Thoracic aorta (tissue), 2 donors: ENCODE measurements around the gene HVCN1. TPM values are rescaled to one million over a fixed set of nuclear protein-coding genes. Genes with fewer than 3 reads are reported as not detected.
A peak's percentile ranks its signal among the peaks of the same experiment; 100 is the strongest.
"Not testable (repeated sequence)": the region's sequence is repeated elsewhere in the genome, so short reads cannot be mapped to it uniquely, and the experiment has no call there.

ENCODE experiments used
- ATAC-seq: fragments of 150-250 bp; one replicate; pipeline ENCODE4 v1.8.0; 2017; ENCODE audit warnings: low read depth; ENCODE audit not compliant: insufficient number of reproducible peaks, low FRiP score
- DNase-seq: peaks from one replicate; pipeline ENCODE4 v3.0.0-alpha.2; 2020; ENCODE audit warnings: low spot score
- H3K27ac ChIP-seq, 2 donors: fragments of 200-600 bp; sonication (generic); 1 replicate in 1 of 2; 2 replicates in 1 of 2; pipeline ENCODE4 v1.5.1; 2016; ENCODE audit warnings: mild to moderate bottlenecking in 2 of 2, moderate library complexity in 2 of 2
- H3K27me3 ChIP-seq: fragments of 200-600 bp; sonication (generic); replicated peaks from 2 replicates; pipeline ENCODE4 v1.6.0; 2016; ENCODE audit warnings: mild to moderate bottlenecking; ENCODE audit not compliant: insufficient read depth
- H3K36me3 ChIP-seq: fragments of 200-600 bp; sonication (generic); one replicate; pipeline ENCODE4 v1.5.1; 2016
- H3K4me1 ChIP-seq, 2 donors: fragments of 200-600 bp; sonication (generic); 1 replicate in 1 of 2; 2 replicates in 1 of 2; pipeline versions ENCODE4 v1.5.1 to v1.6.0; 2016; ENCODE audit warnings: low read depth in 2 of 2, mild to moderate bottlenecking in 1 of 2; ENCODE audit not compliant: control insufficient read depth in 1 of 2
- H3K4me3 ChIP-seq: fragments of 200-600 bp; sonication (generic); 2 replicates; pipeline ENCODE4 v1.5.1; 2016; ENCODE audit warnings: mild to moderate bottlenecking
- H3K9me3 ChIP-seq: fragments of 200-600 bp; sonication (generic); 2 replicates; pipeline ENCODE4 v1.5.1; 2016
- CTCF ChIP-seq: fragments of 200-600 bp; sonication (generic); IDR thresholded peaks from one replicate; pipeline ENCODE4 v1.5.1; 2019; ENCODE audit warnings: antibody characterized with exemption
- total RNA-seq, 2 donors: library from RNA; depleted of rRNA; stranded (reverse); fragments of >200 nt; gene quantifications; one replicate each; pipeline versions ENCODE4 v1.1.0 to v1.2.3, GENCODE V29; 2016

HVCN1 gene
- total RNA-seq, 2 donors from 2014 or later: 12.3 to 14.5 TPM

DNA sequence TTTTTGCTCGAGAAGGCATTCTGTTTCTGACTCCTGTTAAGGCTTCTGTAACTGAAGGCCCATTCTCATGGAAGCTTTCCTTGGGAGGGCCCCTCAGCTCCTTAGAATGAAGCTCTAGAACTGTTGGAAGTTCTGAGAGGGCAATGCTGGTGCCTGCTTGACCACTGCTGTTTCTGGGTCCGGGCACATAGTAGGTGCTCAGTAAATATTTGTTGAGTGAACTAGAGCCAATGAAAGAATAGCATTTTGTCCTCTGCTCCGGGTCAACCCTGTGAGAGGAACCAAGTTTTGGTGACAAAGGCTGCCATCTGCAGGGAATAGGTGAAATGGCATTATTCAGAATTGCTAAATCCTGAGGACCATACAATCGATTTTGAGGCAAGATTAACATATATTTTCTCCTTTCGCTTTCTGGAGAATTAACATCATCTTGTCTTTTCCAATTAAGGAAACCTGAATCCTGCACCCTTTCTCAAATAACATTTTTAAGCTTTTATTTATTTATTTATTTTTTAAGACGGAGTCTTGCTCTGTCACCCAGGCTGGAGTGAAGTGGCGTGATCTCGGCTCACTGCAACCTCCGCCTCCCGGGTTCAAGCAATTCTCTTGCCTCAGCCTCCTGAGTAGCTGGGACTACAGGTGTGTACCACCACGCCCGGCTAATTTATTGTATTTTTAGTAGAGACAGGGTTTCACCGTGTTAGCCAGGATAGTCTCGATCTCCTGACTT is 86.7 kb downstream of the HVCN1 start:
- not testable (repeated sequence) for H3K4me3 ChIP-seq, H3K27me3 ChIP-seq, H3K4me1 ChIP-seq, H3K36me3 ChIP-seq, ATAC-seq, H3K9me3 ChIP-seq, H3K27ac ChIP-seq, DNase-seq
- peak; percentile 60 for TF ChIP-seq CTCF

DNA sequence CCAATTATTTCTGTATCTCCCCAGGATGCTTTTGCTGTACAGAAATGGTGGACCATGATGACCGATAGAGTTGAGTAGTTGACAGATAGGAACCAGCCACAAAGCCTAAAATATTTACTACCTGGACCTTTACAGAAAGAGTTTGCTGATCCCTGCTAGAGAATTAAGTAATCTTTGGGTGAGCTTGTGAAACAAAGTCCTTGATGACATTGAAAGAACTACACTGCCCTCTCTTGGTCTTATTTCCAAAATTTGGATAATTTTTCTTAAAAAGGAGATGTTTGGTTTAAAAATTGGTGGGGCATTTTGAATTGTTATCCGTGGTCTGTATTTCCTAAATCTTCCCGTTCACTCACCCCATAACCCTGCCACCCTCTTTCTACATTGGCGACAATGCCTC is 88.7 kb downstream of the HVCN1 start:
- no peaks in the 10 kb centered on the region for H3K36me3 ChIP-seq
- no peaks in the 10 kb centered on the region for H3K4me1 ChIP-seq
- DNase-seq (no peak), ATAC-seq (no peak)
- H3K27me3 ChIP-seq: no peaks in the 10 kb centered on the region
- no peak overlapping the region for H3K4me3 ChIP-seq
- peak; percentile 42 for TF ChIP-seq CTCF
- no peak overlapping the region for H3K27ac ChIP-seq
- H3K9me3 ChIP-seq: no peaks in the 10 kb centered on the region

- Histone ChIP-seq H3K9me3 (no peaks in the 10 kb centered on the region), H3K27me3 (no peaks in the 10 kb centered on the region), H3K36me3 (no peaks in the 10 kb centered on the region), H3K4me3 (no peak overlapping the region), H3K4me1 (no peaks in the 10 kb centered on the region), H3K27ac (no peak overlapping the region)
- DNase-seq (no peak), ATAC-seq (no peak)
- TF ChIP-seq CTCF: no peak
Observed at GRCh38 chr12:110599334-110599733, 89.6 kb downstream of the HVCN1 start.

Other genes with a start within 250 kb of the HVCN1 start
- gene ARPC3, start 238.8 kb downstream of the HVCN1 start, total RNA-seq: 100 to 1,000 TPM; 152 to 247 TPM
- gene GPN3, start 220.9 kb downstream of the HVCN1 start, total RNA-seq: 10 to 100 TPM; 12.5 to 12.9 TPM
- gene FAM216A, start 220.3 kb downstream of the HVCN1 start, total RNA-seq: 10 to 100 TPM in 1 of 2 donors, 1 to 10 TPM in 1; 3.7 to 12.6 TPM
- 10 to 100 TPM; 77.7 to 82.6 TPM for gene VPS29, start 187.0 kb downstream of the HVCN1 start, total RNA-seq
- under 1 TPM in 1 of 2 donors, not detected in 1; 0.21 TPM for gene RAD9B, start 186.8 kb downstream of the HVCN1 start, total RNA-seq
- 10 to 100 TPM; 11.8 to 30.4 TPM for gene PPTC7, start 105.8 kb downstream of the HVCN1 start, total RNA-seq
- gene TCTN1, start 75.0 kb downstream of the HVCN1 start, total RNA-seq: 10 to 100 TPM; 40.9 to 42.0 TPM
- 100 to 1,000 TPM in 1 of 2 donors, 10 to 100 TPM in 1; 76.4 to 105 TPM for gene PPP1CC, start 53.8 kb upstream of the HVCN1 start, total RNA-seq
- gene CCDC63, start 157.9 kb upstream of the HVCN1 start, total RNA-seq: not detected
- 1 to 10 TPM in 1 of 2 donors, under 1 TPM in 1; 0.81 to 1.9 TPM for gene MYL2, start 231.5 kb upstream of the HVCN1 start, total RNA-seq